Adrenal gland (tissue), 12 donors: Measurements from ENCODE around the gene CDH15. TPM values are rescaled to one million over a fixed set of nuclear protein-coding genes. Genes with fewer than 3 reads are reported as not detected.

ENCODE experiments used
- DNase-seq, 7 donors: peaks; one replicate each; pipeline ENCODE4 v3.0.0-alpha.2; 2019 to 2020
- H3K27ac ChIP-seq, 5 donors: fragments of 200-600 bp; sonication (generic) in 4 of 5; 1 replicate in 3 of 5; 2 replicates in 2 of 5; pipeline versions ENCODE4 v1.5.1 to v1.8.0; 2016 to 2020; ENCODE audit warnings: mild to moderate bottlenecking in 1 of 5
- H3K27me3 ChIP-seq: fragments of 200-600 bp; 2 replicates; pipeline ENCODE4 v1.8.0; 2021
- H3K36me3 ChIP-seq, 2 donors: fragments of 200-600 bp; replicated peaks in 1 of 2; 1 replicate in 1 of 2; 2 replicates in 1 of 2; pipeline versions ENCODE4 v1.5.1 to v1.8.0; 2018 to 2022
- H3K4me1 ChIP-seq, 2 donors: fragments of 200-600 bp; replicated peaks in 1 of 2; 1 replicate in 1 of 2; 2 replicates in 1 of 2; pipeline versions ENCODE4 v1.5.1 to v1.8.0; 2018 to 2021
- H3K4me3 ChIP-seq, 4 donors: fragments of 200-600 bp; sonication (generic) in 3 of 4; one replicate each; pipeline ENCODE4 v1.5.1; 2016 to 2018
- H3K9me3 ChIP-seq, 3 donors: fragments of 200-600 bp; sonication (generic) in 1 of 3; replicated peaks in 1 of 3; 1 replicate in 2 of 3; 2 replicates in 1 of 3; pipeline versions ENCODE4 v1.5.1 to v1.8.0; 2016 to 2021
- POLR2A ChIP-seq, 2 donors: fragments of 450-650 bp; IDR thresholded peaks; one replicate each; pipeline ENCODE4 v1.6.1; 2017; ENCODE audit warnings: antibody characterized with exemption in 2 of 2, mild to moderate bottlenecking in 2 of 2, moderate library complexity in 1 of 2
- WGBS, 4 donors: extraction: QIAGEN DNeasy Blood & Tissue Kit in 2 of 4; methylation state at CpG; one replicate each; pipeline versions ENCODE4 v1.1.5 to v1.1.7; 2013 to 2017; 5-methylcytosine and 5-hydroxymethylcytosine counted together
- intact Hi-C, 2 donors: fragments of 100-400 bp; cut with DNase I; formaldehyde crosslinking; loops; one replicate each; pipeline versions ENCODE4 v1.14.1 to v1.15.0; 2022 to 2023
- polyA plus RNA-seq, 3 donors: library from polyadenylated mRNA; stranded (reverse); fragments of 200-250 nt in 2 of 3; fragments of 350-450 nt in 1 of 3; fragmentation: Illumina TruSeq in 1 of 3; extraction: RNeasy Lipid Tissue Mini Kit (QIAGEN cat#74804) in 1 of 3; gene quantifications; one replicate each; pipeline ENCODE4 v1.2.3, GENCODE V29; 2013 to 2014
- total RNA-seq, 9 donors: library from RNA; depleted of rRNA in 4 of 9; stranded (reverse); fragments of >200 nt in 4 of 9; fragments of 120-200 nt in 1 of 9; fragmentation: NEBNext Ultra II Directional in 1 of 9; extraction: Animal tissue kit (Norgen Biotek cat#: 25700) in 1 of 9; gene quantifications; one replicate each; pipeline versions ENCODE4 v1.1.0 to v1.2.4, GENCODE V29; 2013 to 2023
- TF ChIP-seq, protein P1 (sequence below), 6 experiments: fragments of 450-650 bp in 4 of 6; fragments of 200-600 bp in 2 of 6; sonication (generic) in 1 of 6; IDR thresholded peaks; 1 replicate in 5 of 6; 2 replicates in 1 of 6; pipeline versions ENCODE4 v1.5.1 to v1.8.0; 2016 to 2021; ENCODE audit warnings: antibody characterized with exemption in 6 of 6, mild to moderate bottlenecking in 2 of 6, moderate library complexity in 1 of 6
- donor health status: healthy with polysubstance abuse.
- donor health status: Bipolar disorder and iron deficiency.
- donor health status: DM: yes; HTN: yes; CAD: no.
- donor health status: DM: no; HTN: no; CAD: no.
- donor health status: DM: no; HTN: no; CAD: no.
- donor health status: DM: yes; HTN: yes; CAD: no.

CDH15 gene
- total and polyA plus RNA-seq, 12 donors, result 0.05 to 0.32 (median 0.17) TPM; not detected in 1

DNA sequence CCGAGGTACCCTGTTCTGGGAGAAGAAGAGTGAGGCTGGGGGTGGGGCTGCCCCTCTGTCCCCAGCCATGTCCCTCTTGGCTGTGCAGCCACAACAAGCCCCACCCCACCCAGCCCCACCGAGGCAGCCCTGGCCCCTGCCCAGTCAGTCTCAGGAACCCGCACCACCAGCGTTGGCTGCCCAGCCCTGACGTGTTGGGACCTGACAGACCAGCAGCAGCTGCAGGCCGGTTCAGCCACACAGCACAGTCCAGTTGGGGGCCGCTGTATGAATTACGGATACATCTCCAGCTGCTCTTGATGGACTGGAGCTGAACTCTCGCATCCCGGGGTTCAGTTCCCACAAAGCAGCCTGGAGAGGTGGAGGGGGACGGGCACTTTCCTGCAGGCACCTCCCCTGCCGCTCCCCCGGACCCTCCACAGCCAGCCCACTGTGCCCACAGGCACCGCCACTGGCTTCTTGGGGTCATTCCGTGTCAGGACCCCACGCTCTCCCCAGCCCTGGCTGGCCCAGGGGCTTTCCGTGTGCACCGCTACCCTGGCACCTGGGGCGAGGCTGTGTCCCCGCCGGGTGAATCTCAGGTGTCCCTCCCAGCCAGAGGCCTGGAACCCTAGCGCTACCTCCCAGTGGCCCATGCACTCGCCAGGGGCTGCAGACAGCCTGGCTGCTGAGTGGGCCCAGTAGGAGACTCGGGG, 7.1 kb downstream of the CDH15 start:
- intact Hi-C loops, result no loop called here
- no peaks in the 10 kb centered on the region for H3K27me3 ChIP-seq
- no peaks in the 10 kb centered on the region for H3K9me3 ChIP-seq
- 70 to 86% (median 77%) methylated on average over 2 to 24 of the region's 24 CpGs for WGBS, 4 donors
- TF ChIP-seq POLR2A (IDR thresholded peaks at IDR 0.05), result no peak
- TF ChIP-seq, protein P1, sequence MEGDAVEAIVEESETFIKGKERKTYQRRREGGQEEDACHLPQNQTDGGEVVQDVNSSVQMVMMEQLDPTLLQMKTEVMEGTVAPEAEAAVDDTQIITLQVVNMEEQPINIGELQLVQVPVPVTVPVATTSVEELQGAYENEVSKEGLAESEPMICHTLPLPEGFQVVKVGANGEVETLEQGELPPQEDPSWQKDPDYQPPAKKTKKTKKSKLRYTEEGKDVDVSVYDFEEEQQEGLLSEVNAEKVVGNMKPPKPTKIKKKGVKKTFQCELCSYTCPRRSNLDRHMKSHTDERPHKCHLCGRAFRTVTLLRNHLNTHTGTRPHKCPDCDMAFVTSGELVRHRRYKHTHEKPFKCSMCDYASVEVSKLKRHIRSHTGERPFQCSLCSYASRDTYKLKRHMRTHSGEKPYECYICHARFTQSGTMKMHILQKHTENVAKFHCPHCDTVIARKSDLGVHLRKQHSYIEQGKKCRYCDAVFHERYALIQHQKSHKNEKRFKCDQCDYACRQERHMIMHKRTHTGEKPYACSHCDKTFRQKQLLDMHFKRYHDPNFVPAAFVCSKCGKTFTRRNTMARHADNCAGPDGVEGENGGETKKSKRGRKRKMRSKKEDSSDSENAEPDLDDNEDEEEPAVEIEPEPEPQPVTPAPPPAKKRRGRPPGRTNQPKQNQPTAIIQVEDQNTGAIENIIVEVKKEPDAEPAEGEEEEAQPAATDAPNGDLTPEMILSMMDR (IDR thresholded peaks at IDR 0.05), result no peak
- H3K4me3 ChIP-seq, result no peak overlapping the region
- no peak for DNase-seq
- H3K27ac ChIP-seq, result no peak overlapping the region
- no peaks in the 10 kb centered on the region for H3K36me3 ChIP-seq
- no peaks in the 10 kb centered on the region for H3K4me1 ChIP-seq

DNA sequence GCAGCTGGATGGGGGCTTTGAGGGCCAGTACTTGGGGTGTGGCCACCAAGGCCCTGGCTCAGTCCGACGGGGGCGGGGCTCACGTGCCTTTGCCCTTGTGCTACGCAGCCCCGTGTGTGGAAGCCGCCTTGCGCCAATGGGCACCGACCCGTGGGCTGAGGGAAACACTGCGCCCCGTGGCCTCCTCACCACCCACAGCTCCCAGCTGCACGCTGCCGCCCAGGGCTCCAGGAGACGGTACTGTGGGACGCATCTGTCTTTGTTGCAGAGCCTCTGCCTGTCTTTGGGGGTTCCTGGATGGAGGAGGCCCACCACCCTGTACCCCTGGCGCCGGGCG, 7.6 kb downstream of the CDH15 start:
- WGBS, 4 donors, result 83 to 92% (median 86%) methylated on average over 12 to 19 of the region's 19 CpGs
- DNase-seq, result no peak

DNA sequence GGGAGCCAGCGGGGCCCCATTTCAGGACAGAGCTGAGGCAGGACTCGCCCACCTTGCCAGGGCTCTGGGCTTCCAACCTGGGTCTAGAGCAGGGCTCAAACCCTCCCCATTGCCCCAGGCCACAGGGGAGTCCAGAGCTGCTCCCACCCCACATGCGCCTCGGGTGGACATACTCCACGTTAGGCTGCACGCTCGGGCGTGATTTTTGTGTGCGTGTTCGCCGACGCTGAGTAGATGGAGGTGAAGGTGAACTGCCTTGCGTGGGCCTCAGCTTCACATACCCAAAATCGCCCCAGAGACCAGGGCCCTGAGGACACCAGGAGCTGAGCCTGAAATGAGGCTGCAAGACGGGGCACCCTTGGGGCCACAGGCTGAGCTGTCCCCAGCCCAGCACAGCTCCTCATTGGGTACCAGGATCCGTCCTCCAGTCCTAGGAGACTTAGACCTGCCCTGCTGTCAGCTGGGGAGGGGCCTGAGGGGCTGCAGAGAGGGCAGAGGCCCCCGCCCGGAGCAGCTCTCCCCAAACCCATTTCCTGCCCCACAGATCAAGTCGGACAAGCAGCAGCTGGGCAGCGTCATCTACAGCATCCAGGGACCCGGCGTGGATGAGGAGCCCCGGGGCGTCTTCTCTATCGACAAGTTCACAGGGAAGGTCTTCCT, 8.2 kb downstream of the CDH15 start:
- WGBS, 4 donors, result 78 to 87% (median 84%) methylated on average over 10 to 25 of the region's 25 CpGs
- no peaks in the 10 kb centered on the region for H3K4me1 ChIP-seq
- no peaks in the 10 kb centered on the region for H3K36me3 ChIP-seq
- DNase-seq, result no peak
- H3K27ac ChIP-seq, result no peak overlapping the region
- intact Hi-C loops, result no loop called here
- H3K9me3 ChIP-seq, result no peaks in the 10 kb centered on the region
- TF ChIP-seq, protein P1 (IDR thresholded peaks at IDR 0.05), result no peak
- no peak for TF ChIP-seq POLR2A (IDR thresholded peaks at IDR 0.05)
- H3K27me3 ChIP-seq, result no peaks in the 10 kb centered on the region
- no peak overlapping the region for H3K4me3 ChIP-seq

More for the DNA sequence above, 7.6 kb downstream of the CDH15 start:
- no peaks in the 10 kb centered on the region for H3K4me1 ChIP-seq
- TF ChIP-seq POLR2A (IDR thresholded peaks at IDR 0.05), result no peak
- TF ChIP-seq, protein P1 (IDR thresholded peaks at IDR 0.05), result no peak
- H3K27ac ChIP-seq, result no peak overlapping the region
- H3K9me3 ChIP-seq, result no peaks in the 10 kb centered on the region
- no peak overlapping the region for H3K4me3 ChIP-seq
- no peaks in the 10 kb centered on the region for H3K27me3 ChIP-seq
- H3K36me3 ChIP-seq, result no peaks in the 10 kb centered on the region
- intact Hi-C loops, result no loop called here

DNA sequence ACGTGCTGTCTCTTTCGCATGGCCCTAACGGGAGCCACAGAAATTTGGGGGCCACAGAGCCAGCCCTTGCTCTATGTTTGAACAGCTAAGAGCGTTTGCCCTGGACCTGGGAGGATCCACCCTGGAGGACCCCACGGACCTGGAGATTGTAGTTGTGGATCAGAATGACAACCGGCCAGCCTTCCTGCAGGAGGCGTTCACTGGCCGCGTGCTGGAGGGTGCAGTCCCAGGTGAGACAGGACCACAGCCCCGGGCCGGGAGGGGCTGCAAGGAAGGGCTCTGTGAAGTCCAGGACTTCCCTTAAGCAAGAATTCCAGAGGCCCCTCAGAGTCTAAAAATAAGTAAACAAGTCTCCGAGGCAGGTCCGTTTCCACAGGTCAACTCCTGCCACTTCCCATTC, 11.9 kb downstream of the CDH15 start:
- intact Hi-C loops, result no loop called here
- WGBS, 4 donors, result 38 to 68% (median 51%) methylated on average over 8 to 13 of the region's 13 CpGs
- no peaks in the 10 kb centered on the region for H3K36me3 ChIP-seq
- H3K27me3 ChIP-seq, result no peaks in the 10 kb centered on the region
- no peak for DNase-seq
- H3K9me3 ChIP-seq, result no peaks in the 10 kb centered on the region
- no peak overlapping the region for H3K27ac ChIP-seq
- no peak for TF ChIP-seq POLR2A (IDR thresholded peaks at IDR 0.05)
- TF ChIP-seq, protein P1 (IDR thresholded peaks at IDR 0.05), result no peak
- H3K4me1 ChIP-seq, result no peaks in the 10 kb centered on the region
- no peak overlapping the region for H3K4me3 ChIP-seq
